Activated effector memory CD4-positive, alpha-beta T cell treated with Interleukin-2 at 50 U/mL for 16 hours (primary cell): ENCODE measurements around the gene PTPN13.

Experiments used
- DNase-seq: peaks from one replicate; pipeline ENCODE4 v3.0.0-alpha.2; 2020

The PTPN13 gene, protein sequence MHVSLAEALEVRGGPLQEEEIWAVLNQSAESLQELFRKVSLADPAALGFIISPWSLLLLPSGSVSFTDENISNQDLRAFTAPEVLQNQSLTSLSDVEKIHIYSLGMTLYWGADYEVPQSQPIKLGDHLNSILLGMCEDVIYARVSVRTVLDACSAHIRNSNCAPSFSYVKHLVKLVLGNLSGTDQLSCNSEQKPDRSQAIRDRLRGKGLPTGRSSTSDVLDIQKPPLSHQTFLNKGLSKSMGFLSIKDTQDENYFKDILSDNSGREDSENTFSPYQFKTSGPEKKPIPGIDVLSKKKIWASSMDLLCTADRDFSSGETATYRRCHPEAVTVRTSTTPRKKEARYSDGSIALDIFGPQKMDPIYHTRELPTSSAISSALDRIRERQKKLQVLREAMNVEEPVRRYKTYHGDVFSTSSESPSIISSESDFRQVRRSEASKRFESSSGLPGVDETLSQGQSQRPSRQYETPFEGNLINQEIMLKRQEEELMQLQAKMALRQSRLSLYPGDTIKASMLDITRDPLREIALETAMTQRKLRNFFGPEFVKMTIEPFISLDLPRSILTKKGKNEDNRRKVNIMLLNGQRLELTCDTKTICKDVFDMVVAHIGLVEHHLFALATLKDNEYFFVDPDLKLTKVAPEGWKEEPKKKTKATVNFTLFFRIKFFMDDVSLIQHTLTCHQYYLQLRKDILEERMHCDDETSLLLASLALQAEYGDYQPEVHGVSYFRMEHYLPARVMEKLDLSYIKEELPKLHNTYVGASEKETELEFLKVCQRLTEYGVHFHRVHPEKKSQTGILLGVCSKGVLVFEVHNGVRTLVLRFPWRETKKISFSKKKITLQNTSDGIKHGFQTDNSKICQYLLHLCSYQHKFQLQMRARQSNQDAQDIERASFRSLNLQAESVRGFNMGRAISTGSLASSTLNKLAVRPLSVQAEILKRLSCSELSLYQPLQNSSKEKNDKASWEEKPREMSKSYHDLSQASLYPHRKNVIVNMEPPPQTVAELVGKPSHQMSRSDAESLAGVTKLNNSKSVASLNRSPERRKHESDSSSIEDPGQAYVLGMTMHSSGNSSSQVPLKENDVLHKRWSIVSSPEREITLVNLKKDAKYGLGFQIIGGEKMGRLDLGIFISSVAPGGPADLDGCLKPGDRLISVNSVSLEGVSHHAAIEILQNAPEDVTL (N-terminal part only)

DNA sequence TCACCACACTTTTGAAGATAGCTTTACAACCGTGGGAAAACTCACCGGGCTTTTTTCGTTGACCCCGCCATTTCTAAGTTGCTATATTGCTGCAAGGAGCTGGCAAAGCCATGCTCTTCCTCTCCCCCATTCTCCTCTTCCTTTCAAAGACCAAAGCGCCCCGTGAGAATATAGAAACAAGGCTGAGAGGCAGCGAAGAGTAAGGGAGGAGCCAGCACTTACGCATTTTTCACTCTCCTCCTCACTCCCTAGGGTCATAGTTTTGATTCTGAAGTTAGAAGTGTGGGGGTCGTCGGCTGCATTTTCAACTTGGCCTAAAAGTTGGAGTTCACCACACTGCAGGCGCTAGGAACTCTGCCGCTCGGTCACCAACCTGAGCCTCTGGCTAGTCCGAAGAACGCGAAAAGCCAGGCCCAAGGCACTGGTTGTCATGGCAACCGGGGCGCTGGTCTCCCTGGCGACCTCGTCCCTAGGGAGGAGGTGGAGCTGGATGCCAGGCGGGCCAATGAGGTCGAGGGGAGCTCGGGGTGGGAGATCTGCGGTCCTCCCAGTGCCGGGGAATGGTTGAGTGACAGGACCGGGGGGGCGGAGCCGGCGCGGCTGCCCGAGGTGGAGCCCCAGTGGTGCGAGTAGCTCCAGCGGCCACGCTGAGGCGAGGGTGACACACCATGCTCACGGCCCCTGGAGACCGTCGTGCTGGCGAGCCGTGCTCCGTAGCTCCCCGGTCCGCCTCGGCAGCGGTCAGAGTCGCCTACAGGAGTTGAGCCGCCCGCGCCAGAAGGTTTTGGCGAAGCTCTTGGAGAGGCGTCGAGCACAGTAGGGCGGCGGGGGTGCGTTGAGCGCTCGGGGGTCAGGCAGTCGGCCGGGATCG is at the start of gene PTPN13:
Gene PTPN13 (plus strand): TSS at position 628 of the 871 bp plus-strand sequence. CDS start 40,942 bp downstream, outside the sequence.
- peak; percentile 71 for DNase-seq

DNA sequence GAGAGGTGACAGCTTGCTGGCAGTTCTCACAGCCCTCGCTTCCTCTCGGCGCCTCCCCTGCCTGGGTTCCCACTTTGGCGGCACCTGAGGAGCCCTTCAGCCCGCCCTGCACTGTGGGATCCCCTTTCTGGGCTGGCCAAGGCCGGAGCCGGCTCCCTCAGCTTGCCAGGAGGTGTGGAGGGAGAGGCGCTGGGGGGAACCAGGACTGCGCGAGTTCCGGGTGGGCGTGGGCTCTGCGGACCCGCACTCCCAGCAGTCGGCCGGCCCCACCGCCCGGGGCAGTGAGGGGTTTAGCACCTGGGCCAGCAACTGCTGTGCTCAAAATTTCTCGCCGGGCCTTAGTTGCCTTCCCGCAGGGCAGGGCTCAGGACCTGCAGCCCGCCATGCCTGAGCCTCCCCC is 47.0 kb upstream of the PTPN13 start:
- DNase-seq, result no peak

DNA sequence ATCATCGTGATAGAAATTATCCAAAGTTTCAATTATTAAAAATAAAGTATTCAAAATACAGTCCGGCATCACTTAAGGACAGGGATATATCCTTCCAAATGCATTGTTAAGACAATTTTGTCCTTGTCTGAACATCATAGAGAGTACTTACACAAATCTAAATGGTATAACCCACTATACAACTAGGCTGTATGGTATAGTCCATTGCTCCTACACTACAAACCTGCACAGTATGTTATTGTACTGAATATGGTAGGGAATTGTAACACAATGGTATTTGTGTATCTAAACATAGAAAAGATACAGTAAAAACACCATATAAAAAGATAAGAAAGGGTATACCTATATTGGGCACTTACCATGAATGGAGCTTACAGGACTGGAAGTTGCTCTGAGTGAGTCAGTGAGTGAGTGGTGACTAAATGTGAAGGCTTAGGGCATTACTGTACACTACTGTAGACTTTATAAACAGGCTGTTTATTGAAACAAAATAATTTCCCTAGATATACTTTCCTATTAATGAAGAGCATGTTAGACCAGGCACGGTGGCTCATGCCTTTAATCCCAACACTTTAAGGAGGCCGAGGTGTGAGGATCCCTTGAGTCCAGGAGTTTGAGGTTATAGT is 44.8 kb upstream of the PTPN13 start:
- no peak for DNase-seq

DNA sequence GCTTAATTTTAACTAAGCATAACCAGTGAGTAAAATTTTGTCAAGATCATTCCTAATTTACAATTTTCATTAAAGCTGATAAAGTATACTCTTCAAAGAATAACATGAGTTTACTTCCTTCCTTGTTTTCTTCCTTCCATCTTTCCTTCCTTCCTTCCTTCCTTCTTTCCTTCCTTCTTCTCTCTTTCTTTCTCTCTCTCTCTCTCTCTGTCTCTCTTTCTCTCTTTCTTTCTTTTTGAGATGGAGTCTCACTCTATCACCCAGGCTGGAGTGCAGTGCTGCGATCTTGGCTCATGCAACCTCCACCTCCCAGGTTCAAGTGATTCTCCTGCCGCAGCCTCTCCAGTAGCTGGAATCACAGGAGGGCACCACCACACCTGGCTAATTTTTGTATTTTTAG is 42.7 kb upstream of the PTPN13 start:
- no peak for DNase-seq

- DNase-seq, result no peak
Measured at GRCh38 chr4:86554646-86555045, 39.5 kb upstream of the PTPN13 start.

GRCh38 chr4:86556791-86557415 is 37.2 kb upstream of the PTPN13 start:
- no peak for DNase-seq

GRCh38 chr4:86557526-86557925 is 36.6 kb upstream of the PTPN13 start:
- DNase-seq, result no peak

DNA sequence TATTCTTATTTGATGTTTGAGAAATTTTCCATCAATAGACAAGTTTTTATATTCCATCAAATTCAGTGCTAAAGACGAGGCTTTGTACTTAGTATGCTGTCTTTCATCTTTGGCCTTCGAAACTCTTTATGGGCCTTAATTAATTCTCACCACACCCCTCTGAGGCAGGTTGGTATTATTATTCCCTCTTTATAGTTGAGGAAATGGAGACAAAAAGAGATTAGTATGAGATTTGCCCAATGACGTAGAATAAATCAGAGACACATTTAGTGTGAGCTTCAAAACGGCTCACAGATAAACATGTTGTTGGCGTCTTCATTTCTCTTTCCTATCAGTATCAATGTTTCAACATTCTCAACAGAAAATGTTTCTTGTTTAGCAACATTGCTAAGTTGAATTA is 35.9 kb upstream of the PTPN13 start:
- DNase-seq, result no peak

DNA sequence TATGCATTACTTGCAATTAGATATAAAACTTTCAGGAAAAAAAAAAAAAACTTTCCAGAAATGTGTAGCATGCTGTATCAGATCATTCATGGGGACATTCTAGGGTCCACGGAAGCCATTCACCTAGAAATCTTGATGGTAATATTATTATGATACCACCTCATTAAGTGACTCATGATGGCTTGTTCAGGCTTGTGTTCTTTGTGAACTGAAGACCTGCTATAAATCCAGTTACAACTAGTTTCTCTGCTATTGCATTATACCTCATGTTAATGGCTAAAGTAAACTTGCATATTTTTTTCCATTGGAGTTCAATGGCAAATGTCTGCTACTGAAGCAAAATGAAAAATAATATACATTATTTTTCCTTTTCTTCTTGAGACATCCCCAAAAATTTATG is 35.3 kb upstream of the PTPN13 start:
- DNase-seq, result no peak

GRCh38 chr4:86560447-86560846 is 33.7 kb upstream of the PTPN13 start:
- no peak for DNase-seq

DNA sequence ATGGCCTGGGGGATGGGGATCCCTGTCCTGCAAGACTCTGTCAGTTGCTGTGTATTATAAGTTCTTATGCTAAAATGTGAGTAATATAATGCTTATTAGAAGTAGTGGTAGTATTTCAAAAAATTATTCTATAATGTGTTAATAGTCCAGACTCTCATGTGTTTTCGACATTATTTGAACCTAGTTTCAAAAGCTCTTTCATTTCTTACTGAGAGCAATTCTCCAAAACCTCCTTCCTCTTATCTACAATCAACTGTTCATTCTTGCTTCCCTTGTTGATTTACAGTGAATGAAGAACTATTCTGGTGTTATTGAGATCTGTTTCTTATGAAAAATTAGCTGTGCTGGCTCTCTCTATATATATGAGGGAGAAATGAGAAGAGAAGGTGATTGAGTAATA is 32.9 kb upstream of the PTPN13 start:
- DNase-seq, result no peak

DNA sequence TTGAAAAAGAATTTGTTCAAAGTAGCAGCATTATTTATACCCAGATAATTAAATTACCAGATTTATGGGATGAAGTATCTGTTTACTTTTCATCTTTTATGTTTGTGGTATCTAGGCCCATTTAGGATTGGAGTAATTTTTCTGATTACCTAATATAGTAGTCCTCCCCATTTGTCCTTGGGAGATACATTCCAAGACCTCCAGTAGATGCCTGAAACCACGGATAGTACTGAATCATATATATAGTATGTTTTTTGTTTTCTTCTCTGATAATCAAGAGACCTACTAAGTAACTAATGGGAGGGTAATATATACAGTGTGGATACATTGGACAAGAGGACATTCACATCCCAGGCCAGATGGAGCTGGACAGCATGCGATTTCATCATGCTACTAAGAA is 30.7 kb upstream of the PTPN13 start:
- DNase-seq, result no peak

- no peak for DNase-seq
Measured at GRCh38 chr4:86564795-86565194, 29.3 kb upstream of the PTPN13 start.

GRCh38 chr4:86565651-86566050 is 28.5 kb upstream of the PTPN13 start:
- no peak for DNase-seq

- no peak for DNase-seq
Measured at GRCh38 chr4:86569103-86569870, 24.8 kb upstream of the PTPN13 start.

GRCh38 chr4:86579941-86580340 is 14.2 kb upstream of the PTPN13 start:
- DNase-seq, result no peak

GRCh38 chr4:86582410-86582809 is 11.7 kb upstream of the PTPN13 start:
- DNase-seq, result no peak

GRCh38 chr4:86586160-86586572 is 7.9 kb upstream of the PTPN13 start:
- no peak for DNase-seq

GRCh38 chr4:86586626-86587380 is 7.3 kb upstream of the PTPN13 start:
- no peak for DNase-seq
